Spleen (tissue), 7 donors: Measurements from ENCODE around the gene FIS1.

Experiments used
- POLR2A ChIP-seq, 3 donors: fragments of 450-650 bp; IDR thresholded peaks; one replicate each; pipeline ENCODE4 v1.5.1; 2017; ENCODE audit warnings: antibody characterized with exemption in 3 of 3, mild to moderate bottlenecking in 1 of 3
- TF ChIP-seq, protein P1 (sequence below), 11 experiments: fragments of 200-600 bp in 7 of 11; fragments of 450-650 bp in 4 of 11; sonication (generic) in 4 of 11; IDR thresholded peaks in 8 of 11; conservative IDR thresholded peaks in 3 of 11; 1 replicate in 7 of 11; 2 replicates in 4 of 11; pipeline versions ENCODE4 v1.4.0 to v1.8.0; 2016 to 2021; ENCODE audit warnings: antibody characterized with exemption in 11 of 11, inconsistent platforms in 4 of 11, mild to moderate bottlenecking in 1 of 11
- donor health status: DM: no; HTN: no; CAD: no; lungs with moderate emphysema.
- donor health status: DM: no; HTN: no; CAD: no.
- donor health status: DM: no; HTN: no; CAD: no.

DNA sequence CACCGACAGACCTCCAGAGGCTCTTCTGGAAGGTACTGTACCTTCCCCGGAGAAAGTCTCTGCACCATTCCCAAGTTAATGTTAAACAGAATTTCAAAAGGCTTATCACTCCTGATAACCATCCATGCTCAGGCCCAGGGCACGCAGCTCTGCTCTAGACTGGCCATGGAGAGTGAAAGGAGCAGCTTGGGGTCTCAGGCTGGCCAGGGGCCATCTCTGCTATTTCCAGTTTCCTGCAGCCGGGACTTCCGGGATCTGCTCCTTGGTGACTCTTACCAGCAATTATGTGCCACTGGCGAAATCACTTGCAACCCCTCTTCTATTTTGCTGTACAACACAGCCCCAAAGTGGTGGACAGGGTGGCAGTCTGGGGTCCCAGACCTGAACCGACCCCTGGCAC is 13.2 kb downstream of the FIS1 start:
- TF ChIP-seq POLR2A (IDR thresholded peaks at IDR 0.05) = no peak
- TF ChIP-seq, protein P1, sequence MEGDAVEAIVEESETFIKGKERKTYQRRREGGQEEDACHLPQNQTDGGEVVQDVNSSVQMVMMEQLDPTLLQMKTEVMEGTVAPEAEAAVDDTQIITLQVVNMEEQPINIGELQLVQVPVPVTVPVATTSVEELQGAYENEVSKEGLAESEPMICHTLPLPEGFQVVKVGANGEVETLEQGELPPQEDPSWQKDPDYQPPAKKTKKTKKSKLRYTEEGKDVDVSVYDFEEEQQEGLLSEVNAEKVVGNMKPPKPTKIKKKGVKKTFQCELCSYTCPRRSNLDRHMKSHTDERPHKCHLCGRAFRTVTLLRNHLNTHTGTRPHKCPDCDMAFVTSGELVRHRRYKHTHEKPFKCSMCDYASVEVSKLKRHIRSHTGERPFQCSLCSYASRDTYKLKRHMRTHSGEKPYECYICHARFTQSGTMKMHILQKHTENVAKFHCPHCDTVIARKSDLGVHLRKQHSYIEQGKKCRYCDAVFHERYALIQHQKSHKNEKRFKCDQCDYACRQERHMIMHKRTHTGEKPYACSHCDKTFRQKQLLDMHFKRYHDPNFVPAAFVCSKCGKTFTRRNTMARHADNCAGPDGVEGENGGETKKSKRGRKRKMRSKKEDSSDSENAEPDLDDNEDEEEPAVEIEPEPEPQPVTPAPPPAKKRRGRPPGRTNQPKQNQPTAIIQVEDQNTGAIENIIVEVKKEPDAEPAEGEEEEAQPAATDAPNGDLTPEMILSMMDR (IDR thresholded peaks at IDR 0.05 in 8 of 11, conservative IDR thresholded peaks at IDR 0.05 in 3 of 11) = no peak
